NCI-H446 treated with DMSO at 0.1 percent for 48 hours (cell line): ENCODE measurements around the gene SRM.
A peak's percentile ranks its signal among the peaks of the same experiment; 100 is the strongest.
"Not testable (repeated sequence)": the region's sequence is repeated elsewhere in the genome, so short reads cannot be mapped to it uniquely, and the experiment has no call there.

Experiments used
- DNase-seq: peaks from one replicate; lab custom pipeline; 2025; lab: John Stamatoyannopoulos, UW

The SRM gene

DNA sequence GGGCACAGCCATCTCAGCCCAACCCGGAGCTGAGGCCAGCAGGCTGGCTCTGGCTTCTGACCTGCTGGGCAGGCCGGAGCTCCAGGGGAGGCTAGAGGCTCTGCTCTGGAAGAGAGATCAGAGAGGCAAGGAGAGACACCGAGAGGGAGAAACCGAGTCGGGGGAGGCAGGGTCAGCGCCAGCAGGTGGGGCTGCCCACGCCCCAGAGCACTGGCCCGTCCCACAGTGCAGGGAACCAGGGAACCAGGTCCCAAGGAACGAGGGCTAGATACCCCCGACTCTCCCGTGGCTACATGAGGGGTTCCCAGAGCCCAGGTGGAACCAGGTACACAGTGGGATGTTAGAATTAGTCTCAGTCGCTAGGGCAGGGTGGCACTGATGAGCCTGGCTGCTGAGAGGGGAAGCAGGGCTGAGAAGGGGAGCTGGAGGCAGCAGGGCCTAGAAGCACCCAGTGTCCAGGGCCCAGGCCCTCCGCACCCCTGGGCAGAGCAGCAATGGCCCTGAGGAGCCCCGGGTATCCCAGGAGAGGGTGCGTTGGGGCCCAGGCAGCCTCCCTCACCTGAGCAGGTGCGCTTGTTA is 14.9 kb downstream of the SRM start:
- DNase-seq, result no peak

DNA sequence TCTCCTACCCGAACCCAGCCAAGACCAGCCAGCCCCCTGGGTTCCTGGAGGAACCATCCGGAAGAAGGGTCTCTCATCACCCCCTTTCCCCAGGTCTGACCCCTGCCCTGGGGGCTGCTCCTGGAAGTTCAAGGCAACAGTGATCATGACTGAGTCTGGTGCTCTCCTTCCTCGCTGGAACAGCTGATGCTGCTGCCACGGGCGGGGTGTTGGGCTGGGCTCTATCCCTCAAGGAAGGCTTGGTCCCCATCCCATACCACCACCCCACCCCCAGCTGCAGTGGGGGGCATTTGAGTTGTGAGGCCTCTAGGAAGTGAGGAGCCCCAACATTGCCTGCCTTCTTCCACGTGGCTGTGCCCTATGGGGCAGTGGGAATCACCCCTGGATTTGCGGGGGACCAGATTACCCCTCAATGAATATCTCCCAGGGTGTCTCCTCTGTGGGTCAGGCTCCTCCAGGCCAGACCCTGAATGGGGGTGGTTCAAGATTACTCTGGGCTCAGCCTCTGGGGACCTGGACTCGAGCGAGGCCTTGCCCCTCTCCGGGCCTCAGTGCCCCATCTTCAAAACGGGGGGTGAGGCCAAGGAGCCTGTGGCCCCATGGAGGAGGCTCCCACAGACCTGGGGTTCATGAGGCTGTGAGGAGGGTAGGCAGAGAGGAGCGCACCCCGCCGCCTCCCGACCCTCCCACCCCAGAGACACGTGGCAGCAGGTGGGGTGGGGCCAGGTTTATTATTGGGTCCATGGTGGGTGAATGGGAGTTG is 15.6 kb downstream of the SRM start:
- DNase-seq, result no peak

DNA sequence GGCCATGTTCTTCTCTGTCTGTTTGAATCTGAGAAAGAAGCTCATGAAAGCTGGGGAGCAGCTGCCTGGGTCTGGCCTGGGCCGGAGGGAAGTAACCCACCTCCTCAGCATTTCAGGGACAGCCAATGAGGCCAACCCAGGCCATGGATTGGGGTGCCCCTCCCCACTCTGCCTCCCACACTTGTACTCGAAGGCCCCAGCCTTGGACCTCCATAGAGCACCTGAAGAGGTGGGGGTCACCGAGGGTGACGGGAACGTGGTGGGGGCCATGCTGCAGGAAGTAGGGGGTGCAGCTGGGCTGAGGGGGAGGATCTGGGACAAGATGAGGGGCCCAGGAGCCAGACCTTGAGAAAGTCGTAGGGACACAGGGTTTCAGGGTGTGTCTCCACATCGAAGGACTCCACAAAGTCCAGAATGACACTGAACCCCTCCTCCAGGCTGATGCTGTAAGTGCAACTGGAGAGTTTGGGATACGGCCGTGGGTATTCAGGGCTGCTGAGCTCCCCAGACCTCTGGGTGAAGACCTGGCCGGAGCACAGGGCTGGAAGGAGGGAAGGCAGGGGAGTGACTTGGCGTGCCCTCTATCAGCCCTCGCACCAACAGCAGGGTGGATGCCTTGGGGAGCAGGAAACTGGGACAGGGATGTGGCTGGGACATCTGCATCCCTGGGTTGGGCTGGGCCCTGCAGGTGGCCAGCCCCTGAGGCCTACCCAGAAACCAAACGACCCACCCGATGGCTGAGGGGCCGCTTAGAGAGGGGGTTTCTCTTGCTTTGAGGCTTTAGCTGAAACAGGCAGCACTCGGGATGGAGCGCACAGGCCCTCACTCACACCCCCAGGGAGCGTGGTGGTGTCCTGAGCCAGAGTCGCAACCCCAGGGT is 16.6 kb downstream of the SRM start:
- DNase-seq, result no peak

DNA sequence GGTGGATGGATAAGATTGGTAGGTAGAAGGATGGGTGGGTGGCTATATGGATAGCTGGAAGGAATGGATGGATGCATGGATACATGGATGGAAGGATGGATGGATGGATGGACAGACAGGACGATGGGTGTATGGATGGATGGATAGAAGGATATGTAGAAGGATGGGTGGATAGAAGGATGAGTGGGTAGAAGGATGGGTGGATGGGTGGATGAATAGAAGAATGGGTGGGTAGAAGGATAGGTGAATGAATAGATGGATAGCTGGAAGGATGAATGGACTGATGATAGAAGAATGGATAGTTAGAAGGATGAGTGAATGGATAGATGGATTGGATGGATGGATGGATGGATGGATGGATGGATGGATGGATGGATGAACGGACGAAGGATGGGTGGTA is 17.8 kb downstream of the SRM start:
- DNase-seq, result no peak

DNA sequence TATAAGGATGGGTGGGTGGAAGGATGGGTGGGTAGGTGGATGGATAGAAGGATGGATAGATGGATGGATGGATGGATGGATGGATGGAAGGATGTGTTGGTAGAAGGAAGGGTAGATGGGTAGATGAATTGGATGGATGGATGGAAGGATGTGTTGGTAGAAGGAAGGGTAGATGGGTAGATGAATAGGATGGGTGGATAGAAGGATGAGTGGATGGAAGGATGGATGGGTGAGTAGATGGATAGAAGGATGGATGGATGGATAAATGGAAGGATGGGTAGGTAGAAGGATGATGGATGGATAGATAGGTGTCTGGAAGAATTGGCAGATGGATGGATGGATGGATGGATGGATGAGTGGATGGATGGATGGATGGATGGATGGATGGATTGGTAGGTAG is 18.8 kb downstream of the SRM start:
- DNase-seq, result no peak

DNA sequence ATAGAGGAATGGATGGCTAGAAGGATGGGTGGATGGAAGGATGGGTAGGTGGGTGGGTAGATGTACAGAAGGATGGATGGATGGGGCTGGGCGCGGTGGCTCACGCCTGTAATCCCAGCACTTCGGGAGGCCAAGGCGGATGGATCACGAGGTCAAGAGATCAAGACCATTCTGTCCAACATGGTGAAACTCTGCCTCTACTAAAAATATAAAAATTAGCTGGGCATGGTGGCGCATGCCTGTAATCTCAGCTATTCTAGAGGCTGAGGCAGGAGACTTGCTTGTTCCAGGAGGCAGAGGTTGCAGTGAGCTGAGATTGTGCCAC is 19.8 kb downstream of the SRM start:
- DNase-seq, result not testable (repeated sequence)

DNA sequence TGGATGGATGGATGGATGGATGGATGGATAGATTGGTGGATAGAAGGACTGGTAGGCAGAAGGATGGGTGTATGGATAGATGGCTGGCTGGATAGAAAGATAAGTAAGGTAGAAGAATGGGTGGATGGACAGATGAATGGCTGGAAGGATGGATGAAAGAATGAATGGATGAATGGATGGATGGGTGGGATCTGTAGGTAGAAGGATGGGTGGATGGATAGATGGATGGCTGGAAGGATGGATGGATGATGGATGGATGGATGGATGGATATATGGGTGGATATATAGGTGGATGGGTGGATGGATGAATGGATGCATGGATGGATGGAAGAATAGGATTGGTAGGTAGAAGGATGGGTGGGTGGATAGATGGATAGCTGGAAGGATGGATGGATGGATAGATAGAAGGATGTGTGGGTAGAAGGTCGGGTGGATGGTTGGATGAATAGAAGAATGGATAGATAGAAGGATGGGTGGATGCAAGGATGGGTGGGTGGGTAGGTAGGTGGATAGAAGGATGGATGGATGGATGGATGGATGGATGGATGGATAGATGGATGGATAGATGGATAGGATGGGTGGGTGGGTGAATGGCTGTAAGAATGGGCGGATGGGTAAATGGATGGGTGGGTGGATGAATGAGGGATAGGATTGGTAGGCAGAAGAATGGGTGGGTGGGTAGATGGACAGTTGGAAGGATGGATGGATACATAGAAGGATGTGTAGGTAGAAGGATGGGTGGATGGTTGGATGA is 20.3 kb downstream of the SRM start:
- DNase-seq, result no peak

DNA sequence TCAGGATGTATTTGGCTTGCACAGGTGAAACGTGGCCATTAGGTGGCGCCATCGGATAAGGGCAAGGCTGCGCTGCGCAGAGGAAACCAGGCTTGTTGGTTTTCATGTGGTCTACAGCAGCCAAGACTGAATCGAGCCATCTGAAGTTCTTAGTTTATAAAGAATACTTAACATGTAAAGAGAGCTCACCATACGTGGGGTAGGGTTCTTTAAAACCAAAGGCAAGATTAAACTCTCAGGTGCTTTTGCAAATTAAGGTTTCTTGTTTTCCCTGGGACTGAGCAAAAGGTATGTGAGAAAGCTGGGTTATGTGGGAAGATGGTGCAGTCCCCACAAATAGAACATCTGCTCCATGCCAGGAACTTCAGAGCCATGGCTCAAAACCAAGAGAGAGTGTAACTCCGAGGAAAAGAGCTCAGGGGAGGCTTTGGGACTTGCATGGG is 22.1 kb downstream of the SRM start:
- peak; percentile 59 for DNase-seq

DNA sequence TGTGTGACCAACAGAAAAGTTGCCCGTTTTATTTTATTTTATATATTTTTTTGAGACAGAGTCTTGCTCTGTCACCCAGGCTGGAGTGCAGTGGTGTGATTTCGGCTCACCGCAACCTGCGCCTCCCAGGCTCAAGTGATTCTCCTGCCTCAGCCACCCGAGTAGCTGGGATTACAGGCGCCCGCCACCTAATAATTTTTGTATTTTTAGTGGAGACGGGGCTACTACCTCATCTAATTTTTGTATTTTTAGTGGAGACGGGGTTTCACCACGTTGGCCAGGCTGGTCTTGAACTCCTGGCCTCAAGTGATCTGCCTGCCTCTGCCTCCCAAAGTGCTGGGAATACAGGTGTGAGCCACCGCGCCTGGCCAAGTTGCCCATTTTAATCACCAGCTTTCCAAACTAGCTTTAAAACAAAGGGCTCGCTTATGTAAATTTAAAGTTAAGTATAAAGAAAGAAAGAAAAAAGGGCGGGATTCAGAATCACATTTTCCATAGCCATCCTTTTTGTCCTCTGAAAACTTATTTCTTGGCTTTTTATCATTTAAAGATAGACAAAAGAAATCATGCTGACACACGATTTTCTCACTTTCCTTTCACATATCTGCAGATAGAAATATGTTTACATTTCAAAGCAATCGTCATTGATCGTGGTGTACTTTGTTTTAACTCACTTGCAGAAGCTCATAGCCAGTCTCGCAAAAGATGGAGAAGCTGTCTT is 22.6 kb downstream of the SRM start:
- not testable (repeated sequence) for DNase-seq

DNA sequence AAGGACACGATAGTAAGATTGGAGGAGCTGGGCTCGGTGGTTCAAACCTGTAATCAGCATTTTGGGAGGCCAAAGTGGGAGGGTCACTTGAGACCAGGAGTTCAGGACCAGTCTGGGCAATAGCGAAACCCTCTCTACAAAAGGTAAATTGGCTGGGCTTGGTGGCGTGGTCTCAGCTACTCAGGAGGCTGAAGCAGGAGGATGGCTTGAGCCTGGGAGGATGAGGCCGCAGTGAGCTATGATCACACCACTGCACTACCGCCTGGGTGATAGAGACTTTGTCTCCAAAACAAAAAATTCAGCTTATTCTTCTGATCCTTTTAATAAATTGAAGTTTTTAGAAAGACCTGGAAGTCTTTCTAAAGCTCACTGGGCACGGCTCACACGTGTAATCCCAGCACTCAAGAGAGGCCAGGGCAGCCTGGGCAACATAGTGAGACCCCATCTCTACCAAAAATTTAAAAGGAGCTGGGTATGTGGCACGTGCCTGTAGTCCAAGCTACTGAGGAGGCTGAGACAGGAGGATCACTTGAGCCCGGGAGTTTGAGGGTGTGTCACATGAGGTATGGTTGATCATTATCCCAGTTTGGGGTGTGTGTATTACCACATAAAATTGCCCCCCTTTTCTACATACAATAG is 28.1 kb downstream of the SRM start:
- DNase-seq, result no peak

DNA sequence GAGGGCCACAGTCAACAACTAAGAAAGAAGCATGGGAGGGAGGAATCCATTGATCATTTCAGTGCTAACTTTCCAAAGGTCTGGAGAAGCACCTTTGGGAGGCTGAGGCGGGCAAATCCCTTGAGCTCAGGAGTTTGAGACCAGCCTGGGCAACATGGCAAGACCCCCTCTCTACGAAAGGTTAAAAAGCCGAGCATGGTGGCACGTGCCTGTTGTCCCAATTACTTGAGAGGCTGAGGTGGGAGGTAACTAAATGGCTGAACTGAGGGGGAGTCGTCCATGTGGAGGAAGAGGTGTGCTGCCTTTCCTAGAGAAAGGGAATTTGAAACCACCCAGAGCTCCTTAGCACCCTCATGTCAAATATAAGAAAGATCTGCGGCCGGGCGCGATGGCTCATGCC is 29.0 kb downstream of the SRM start:
- DNase-seq, result no peak

DNA sequence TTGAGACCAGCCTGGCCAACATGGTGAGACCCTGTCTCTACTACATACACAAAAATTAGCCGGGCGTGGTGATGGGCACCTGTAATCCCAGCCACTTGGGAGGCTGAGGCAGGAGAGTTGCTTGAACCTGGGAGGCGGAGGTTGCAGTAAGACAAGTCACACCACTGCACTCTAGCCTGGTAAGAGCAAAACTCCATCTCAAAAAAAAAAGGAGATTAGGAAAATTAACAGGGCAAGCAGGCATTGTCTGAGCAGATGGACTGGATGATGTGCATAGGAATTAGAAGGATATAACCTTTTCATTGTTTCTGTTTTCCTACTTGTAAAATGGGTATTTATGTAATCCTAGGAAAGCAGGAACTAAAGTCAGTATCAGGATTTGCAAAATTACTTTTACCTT is 31.8 kb downstream of the SRM start:
- DNase-seq, result no peak

DNA sequence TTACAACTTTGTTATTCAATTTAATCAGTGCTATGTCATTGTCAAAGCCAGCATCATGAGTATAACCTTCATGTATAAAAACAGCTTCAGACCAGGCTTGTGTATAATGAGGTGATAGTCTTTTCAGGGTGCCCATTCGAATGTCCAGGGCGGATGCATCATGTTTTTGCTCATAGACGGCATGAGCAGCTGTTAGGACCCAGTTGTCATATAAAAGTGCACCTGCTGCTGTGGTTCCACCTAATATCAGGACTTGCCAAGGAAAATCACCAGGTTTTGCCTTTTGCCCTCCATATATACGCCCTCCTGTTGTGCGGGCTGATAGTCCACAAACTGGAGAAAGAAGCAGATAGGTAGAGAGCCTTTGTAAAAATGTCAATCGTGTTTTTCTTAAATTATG is 32.5 kb downstream of the SRM start:
- DNase-seq, result no peak

DNA sequence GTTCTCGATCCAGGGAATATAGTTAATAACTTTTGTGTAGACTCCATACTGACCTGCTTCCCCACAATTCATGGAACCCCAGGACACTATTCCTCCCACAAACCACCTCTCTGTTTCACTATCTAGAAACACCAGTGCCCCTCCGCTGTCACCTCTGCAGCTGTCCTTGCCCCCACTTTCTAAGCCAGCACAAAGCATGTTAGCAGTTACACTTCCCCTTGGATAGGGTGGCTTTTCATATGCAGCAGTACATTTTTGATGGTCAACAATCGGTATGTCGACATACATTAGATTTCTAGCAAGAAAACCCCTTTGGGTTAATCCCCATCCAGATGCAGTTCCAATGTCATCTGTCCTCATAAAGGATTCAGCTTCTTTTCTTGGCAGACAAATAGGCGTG is 32.9 kb downstream of the SRM start:
- DNase-seq, result no peak

DNA sequence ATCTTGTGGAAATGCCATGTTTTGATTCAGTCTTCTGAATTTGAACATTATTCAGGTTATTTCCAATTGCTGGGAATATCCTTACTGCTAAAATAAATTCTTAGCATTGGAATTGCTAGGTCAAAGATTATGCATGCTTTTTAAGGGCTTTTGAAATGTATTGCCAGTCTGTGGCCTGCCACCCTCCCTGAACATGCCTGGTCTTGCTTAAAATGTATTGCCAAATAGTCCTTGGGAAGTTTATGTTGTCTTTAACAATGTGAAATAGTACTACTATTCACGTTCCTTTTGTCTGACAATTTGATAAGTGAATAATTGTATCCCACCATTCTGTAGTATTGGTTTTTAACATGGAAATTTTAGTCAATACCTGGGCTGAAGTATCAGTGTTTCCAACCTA is 33.8 kb downstream of the SRM start:
- DNase-seq, result no peak

DNA sequence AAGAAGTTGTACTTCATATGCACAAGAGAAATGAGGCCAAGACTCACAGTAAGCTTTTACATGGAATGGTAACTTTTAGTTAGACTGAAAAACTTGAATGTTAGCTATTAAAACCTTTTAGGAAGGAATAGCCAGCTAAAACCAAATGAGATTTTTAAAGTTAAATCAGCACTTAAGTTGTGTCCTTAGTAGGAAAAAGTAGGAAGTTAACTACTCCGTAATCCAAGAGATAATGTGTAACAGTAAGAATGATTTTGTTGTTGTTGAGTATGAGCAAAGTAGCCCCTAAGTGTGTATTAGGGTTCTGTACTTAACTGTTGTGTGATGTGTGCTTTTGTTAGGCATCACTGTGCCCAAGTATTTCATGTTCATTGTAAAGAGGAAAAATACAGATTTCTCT is 34.2 kb downstream of the SRM start:
- DNase-seq, result no peak

DNA sequence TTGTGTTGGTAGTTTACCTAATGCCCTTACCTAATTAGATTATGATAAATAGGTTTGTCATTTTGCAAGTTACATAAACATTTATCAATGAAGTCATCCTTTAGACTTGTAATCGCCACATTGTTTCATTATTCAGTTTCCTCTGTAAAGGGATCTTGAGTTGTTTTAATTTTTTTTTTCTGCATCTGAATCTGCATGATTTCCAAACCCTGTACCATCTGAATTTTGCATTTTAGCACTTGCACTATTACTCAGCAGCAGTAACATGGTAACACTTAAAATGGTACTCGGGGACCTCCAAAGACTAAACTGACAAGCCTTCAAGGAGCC is 35.0 kb downstream of the SRM start:
- DNase-seq, result no peak

DNA sequence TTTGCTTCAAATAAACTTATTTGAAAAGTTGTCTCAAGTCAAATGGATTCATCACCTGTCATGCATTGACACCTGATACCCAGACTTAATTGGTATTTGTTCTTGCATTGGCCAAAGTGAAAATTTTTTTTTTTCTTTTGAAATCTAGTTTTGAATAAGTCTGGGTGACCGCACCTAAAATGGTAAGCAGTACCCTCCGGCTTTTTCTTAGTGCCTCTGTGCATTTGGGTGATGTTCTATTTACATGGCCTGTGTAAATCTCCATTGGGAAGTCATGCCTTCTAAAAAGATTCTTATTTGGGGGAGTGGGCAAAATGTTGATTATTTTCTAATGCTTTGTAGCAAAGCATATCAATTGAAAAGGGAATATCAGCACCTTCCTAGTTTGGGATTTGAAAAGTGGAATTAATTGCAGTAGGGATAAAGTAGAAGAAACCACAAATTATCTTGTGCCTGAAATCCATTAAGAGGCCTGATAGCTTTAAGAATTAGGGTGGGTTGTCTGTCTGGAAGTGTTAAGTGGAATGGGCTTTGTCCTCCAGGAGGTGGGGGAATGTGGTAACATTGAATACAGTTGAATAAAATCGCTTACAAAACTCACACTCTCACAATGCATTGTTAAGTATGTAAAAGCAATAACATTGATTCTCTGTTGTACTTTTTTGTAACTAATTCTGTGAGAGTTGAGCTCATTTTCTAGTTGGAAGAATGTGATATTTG is 35.5 kb downstream of the SRM start:
- DNase-seq, result no peak

DNA sequence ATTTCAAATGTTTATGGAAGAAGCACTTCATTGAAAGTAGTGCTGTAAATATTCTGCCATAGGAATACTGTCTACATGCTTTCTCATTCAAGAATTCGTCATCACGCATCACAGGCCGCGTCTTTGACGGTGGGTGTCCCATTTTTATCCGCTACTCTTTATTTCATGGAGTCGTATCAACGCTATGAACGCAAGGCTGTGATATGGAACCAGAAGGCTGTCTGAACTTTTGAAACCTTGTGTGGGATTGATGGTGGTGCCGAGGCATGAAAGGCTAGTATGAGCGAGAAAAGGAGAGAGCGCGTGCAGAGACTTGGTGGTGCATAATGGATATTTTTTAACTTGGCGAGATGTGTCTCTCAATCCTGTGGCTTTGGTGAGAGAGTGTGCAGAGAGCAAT is 36.6 kb downstream of the SRM start:
- DNase-seq, result no peak

DNA sequence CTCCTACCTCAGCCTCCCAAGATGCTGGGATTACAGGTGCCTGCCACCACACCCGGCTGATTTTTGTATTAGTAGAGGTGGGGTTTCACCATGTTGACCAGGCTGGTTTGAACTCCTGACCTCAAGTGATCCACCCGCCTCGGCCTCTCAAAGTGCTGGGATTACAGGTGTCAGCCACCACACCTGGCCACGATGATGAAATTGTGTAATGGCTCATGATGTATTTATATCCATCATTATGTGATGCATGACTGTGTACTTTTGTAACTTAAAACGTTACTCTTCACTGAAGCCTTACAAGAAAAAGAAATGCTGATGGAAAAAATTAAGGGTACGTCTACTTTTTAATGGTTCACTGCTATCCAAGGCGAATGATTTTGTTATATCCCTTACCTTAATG is 39.8 kb downstream of the SRM start:
- no peak for DNase-seq

DNA sequence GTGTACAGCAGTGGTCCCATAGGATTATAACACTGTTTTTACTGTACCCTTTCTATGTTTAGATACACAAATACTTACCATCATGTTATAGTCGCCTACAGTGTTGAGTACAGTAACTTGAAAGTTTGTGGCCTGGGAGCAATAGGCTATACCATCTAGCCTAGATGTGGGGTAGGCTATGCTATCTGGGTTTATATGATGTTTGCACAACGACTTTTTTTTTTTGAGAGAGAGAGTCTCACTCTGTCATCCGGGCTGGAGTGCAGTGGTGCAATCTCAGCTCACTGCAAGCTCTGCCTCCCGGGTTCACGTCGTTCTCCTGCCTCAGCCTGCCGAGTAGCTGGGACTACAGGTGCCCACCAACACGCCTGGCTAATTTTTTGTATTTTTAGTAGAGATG is 40.5 kb downstream of the SRM start:
- DNase-seq, result not testable (repeated sequence)
